ENCODE results near the gene ELFN2. TPM values are rescaled to one million over a fixed set of nuclear protein-coding genes. Genes with fewer than 3 reads are reported as not detected.
A peak's percentile ranks its signal among the peaks of the same experiment; 100 is the strongest.

The ELFN2 gene
- total and polyA plus RNA-seq, 2 of the 13 experiments (the other 11 are each of a cell fraction or from before 2014, with no cell fraction given): 0.01 TPM; not detected in 1

DNA sequence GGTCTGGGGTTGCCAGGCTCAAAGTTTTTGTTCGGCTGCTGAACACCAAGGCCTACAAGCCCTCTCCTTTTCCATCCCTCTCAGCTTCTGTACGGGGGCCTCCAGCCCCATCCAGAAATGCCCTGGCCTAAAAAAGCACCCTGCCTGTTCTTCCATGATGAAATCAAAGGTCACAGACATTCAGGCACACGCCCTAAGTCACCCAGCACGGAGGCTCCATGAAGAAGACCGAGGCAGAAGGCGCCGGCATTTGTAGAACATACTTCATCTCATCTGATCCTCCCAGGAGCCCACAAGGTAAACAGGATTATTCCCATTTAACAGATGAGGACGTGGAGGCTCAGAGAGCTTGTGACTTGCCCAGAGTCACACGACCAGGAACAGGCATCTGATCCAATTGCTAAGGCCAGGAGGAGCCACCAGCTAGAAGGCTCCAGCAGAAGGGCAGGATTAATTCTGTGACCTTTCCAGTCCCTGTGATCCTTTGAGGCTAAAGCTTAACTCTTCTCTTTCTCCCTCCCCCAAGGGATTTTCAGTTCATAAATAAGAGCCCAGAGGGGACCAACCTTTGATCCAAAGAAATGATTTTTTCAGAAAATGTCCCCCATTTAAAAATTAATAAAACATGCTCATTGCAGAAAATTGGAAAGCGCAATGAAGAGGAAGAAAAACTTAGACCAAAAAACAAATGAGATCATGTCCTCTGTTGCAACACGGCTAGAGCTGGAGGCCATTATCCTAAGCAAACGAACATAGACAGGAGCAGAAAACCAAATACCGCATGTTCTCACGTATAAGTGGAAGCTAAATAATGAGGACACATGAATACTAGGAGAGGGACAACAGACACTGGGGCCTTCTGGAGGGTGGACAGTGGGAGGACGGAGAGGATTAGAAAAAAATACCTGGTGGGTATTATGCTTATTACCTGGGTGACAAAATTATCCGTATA is 106.3 kb downstream of the ELFN2 start (continued):
- no peak for TF ChIP-seq GPBP1L1 (CRISPR knock-in tag; IDR thresholded peaks at IDR 0.05)
- TF ChIP-seq PBX3 (CRISPR knock-in tag; IDR thresholded peaks at IDR 0.05; ENCODE audit: borderline replicate concordance): no peak
- TF ChIP-seq TERF1 (CRISPR knock-in tag; IDR thresholded peaks at IDR 0.05): no peak
- TF ChIP-seq PITX1 (CRISPR knock-in tag; IDR thresholded peaks at IDR 0.05): 0 out of 2 replicates have a peak, but pooled peaks have one; percentile 9
- TF ChIP-seq XRCC5 (optimal IDR thresholded peaks at IDR 0.05; ENCODE audit: low read length): no peak
- TF ChIP-seq NKX3-1 (CRISPR knock-in tag; IDR thresholded peaks at IDR 0.05): no peak
- no peak for TF ChIP-seq RERE (CRISPR knock-in tag; IDR thresholded peaks at IDR 0.05; ENCODE audit: low read depth)
- no peak for TF ChIP-seq FLYWCH1 (CRISPR knock-in tag; IDR thresholded peaks at IDR 0.05)
- TF ChIP-seq RBFOX2 (IDR thresholded peaks at IDR 0.05; ENCODE audit: low read depth, low read length): no peak
- no peak for TF ChIP-seq POGZ (CRISPR knock-in tag; IDR thresholded peaks at IDR 0.05)
- no peak for TF ChIP-seq RARG (CRISPR knock-in tag; IDR thresholded peaks at IDR 0.05; ENCODE audit: low read depth)
- TF ChIP-seq ZNF879 (CRISPR knock-in tag; IDR thresholded peaks at IDR 0.05): no peak
- TF ChIP-seq PPARG (CRISPR knock-in tag; conservative IDR thresholded peaks at IDR 0.05): no peak
- TF ChIP-seq, protein P1, sequence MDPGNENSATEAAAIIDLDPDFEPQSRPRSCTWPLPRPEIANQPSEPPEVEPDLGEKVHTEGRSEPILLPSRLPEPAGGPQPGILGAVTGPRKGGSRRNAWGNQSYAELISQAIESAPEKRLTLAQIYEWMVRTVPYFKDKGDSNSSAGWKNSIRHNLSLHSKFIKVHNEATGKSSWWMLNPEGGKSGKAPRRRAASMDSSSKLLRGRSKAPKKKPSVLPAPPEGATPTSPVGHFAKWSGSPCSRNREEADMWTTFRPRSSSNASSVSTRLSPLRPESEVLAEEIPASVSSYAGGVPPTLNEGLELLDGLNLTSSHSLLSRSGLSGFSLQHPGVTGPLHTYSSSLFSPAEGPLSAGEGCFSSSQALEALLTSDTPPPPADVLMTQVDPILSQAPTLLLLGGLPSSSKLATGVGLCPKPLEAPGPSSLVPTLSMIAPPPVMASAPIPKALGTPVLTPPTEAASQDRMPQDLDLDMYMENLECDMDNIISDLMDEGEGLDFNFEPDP (CRISPR knock-in tag; conservative IDR thresholded peaks at IDR 0.05): no peak
- TF ChIP-seq ZNF674 (CRISPR knock-in tag; IDR thresholded peaks at IDR 0.05; ENCODE audit: low read depth): no peak
- TF ChIP-seq ZFX (CRISPR knock-in tag; IDR thresholded peaks at IDR 0.05; ENCODE audit: low read depth): no peak

Data from HepG2 (cell line).